Erythroblast (primary cell): ENCODE data around the gene DHH.

Source experiments
- GATA1 ChIP-seq: IDR thresholded peaks from 2 replicates; pipeline ENCODE4 v1.6.1; 2011; ENCODE audit warnings: low read depth, mild to moderate bottlenecking, control low read depth, low read length, moderate library complexity
- POLR2A ChIP-seq: IDR thresholded peaks from 2 replicates; pipeline ENCODE4 v1.6.1; 2011; ENCODE audit warnings: mild to moderate bottlenecking, low read length

DNA sequence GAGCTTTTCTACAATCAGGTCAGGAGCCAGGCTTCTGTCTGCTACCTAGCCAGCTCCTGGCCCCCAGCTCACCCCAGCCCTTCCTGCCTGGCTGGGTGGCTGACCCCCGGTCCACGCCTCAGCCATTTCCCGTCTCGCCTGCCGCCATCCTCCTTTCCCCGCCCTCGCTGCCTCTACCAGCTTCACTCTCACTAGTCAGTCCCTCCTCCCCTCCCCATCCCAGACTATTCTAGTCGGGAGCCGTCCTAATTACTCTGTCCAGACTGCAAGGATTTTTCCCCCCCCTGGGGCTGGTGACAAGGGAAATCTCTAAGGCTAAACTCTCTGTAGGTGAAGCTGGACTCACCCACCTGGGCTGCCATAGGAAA is 825 bp downstream of the DHH start:
- TF ChIP-seq POLR2A: no peak
- no peak for TF ChIP-seq GATA1
